Glutamatergic neuron (in vitro differentiated cells): ENCODE measurements around the gene PSMD4. TPM values are rescaled to one million over a fixed set of nuclear protein-coding genes. Genes with fewer than 3 reads are reported as not detected.
A peak's percentile ranks its signal among the peaks of the same experiment; 100 is the strongest.
"Not testable (repeated sequence)": the region's sequence is repeated elsewhere in the genome, so short reads cannot be mapped to it uniquely, and the experiment has no call there.

Experiments used
- DNase-seq: peaks from one replicate; pipeline ENCODE4 v3.0.0; 2022
- H3K27ac Mint-ChIP-seq: one replicate; pipeline ENCODE4 v1.8.0; 2020; ENCODE audit warnings: mild to moderate bottlenecking, mixed read lengths, inconsistent platforms; ENCODE audit not compliant: unreplicated experiment
- H3K27me3 Mint-ChIP-seq: one replicate; pipeline ENCODE4 v1.8.0; 2020; ENCODE audit warnings: mild to moderate bottlenecking, moderate library complexity, mixed read lengths, inconsistent platforms; ENCODE audit not compliant: unreplicated experiment
- H3K36me3 Mint-ChIP-seq: one replicate; pipeline ENCODE4 v1.8.0; 2020; ENCODE audit warnings: mild to moderate bottlenecking, mixed read lengths, inconsistent platforms; ENCODE audit not compliant: unreplicated experiment
- H3K4me1 Mint-ChIP-seq: one replicate; pipeline ENCODE4 v1.8.0; 2020; ENCODE audit warnings: mild to moderate bottlenecking, low read depth, mixed read lengths, inconsistent platforms; ENCODE audit not compliant: unreplicated experiment
- H3K4me3 Mint-ChIP-seq: one replicate; pipeline ENCODE4 v1.8.0; 2020; ENCODE audit warnings: mild to moderate bottlenecking, mixed read lengths, inconsistent platforms; ENCODE audit not compliant: unreplicated experiment
- H3K9me3 Mint-ChIP-seq: one replicate; pipeline ENCODE4 v1.8.0; 2020; ENCODE audit warnings: mild to moderate bottlenecking, moderate library complexity, mixed read lengths, inconsistent platforms; ENCODE audit not compliant: unreplicated experiment
- CTCF ChIP-seq: fragments of 200-600 bp; sonication (generic); IDR thresholded peaks from one replicate; pipeline ENCODE4 v1.5.0; 2021; ENCODE audit not compliant: partially characterized antibody, unreplicated experiment
- total RNA-seq: library from RNA; stranded (reverse); fragmentation: NEBNext Ultra II Directional; extraction: Animal tissue kit (Norgen Biotek cat#: 25700); gene quantifications from one replicate; pipeline ENCODE4 v1.2.1, GENCODE V29; 2021; ENCODE audit not compliant: unreplicated experiment

Gene PSMD4
- total RNA-seq, 1 donor from 2014 or later, result 250 TPM

DNA sequence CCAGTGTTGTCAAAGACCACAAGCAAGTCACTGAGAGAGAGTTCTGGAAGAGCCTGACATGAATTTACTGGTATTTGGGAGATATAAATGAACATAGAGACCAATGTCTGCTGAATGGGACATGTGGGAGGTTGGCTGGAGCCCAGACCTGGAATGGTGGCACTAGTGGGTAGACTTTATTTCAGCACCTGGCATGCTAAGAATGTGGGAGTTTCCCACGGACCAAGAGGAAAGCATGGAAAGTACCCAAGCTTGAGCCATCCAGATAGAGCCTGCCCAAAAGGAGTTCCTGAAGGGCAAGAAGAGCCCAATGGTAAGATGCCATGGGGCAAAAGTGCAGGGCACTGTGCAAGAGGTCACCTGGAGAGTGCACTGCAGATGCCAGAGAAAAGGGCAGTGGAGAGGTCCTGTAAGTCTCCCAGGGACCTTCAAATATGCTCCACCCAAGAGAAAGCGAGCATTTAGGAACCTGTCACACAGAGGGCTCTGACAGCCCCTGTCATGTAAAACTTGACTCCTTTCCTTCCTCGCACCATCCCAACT, 19.5 kb downstream of the PSMD4 start:
- no peak for TF ChIP-seq CTCF
- Mint-ChIP-seq H3K27me3 (peaks cover 9% of the 10 kb centered on the region), H3K4me1 (no peaks in the 10 kb centered on the region), H3K9me3 (no peaks in the 10 kb centered on the region), H3K27ac (peak overlapping the region; percentile 52), H3K4me3 (no peak overlapping the region), H3K36me3 (no peaks in the 10 kb centered on the region)
- DNase-seq, result no peak

DNA sequence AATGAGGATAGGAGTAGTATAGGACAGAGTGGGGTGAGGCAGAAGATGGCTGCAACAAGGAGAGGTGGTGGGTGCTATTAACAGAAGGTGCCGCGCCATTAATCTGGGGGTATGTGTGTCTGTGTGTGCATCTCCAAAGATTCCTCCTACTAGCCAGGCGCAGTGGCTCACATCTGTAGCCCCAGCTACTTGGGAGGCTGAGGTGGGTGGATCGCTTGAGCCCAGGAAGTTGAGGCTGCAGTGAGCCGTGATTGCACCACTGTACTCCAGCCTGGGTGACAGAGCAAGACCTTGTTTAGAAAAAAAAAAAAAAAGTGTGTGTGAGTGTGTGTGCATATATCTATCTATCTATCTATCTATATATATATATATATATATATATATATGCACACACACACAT, 20.8 kb downstream of the PSMD4 start:
- H3K9me3 Mint-ChIP-seq, DNase-seq, H3K36me3 Mint-ChIP-seq, H3K4me1 Mint-ChIP-seq, H3K4me3 Mint-ChIP-seq, H3K27ac Mint-ChIP-seq: not testable (repeated sequence)
- H3K27me3 Mint-ChIP-seq, result peaks cover 11% of the 10 kb centered on the region

DNA sequence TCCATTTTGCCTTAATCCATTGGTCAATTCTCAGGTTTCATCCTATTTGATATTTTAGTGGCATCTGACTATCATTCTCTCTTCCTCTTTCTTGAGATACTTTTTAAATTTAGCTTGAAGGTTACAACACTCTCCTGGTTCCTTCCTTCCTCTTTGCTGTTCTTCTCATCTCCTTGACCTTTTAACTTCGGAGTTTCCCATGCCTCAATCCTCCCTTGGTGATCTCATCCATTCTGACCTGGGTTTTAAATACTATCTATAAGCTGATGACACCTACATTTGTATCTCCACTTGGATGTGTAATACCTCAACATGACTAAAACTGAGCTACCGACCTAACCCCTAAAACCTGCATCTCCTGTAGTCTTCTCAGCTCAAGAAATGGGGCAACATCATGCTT, 22.7 kb downstream of the PSMD4 start:
- Mint-ChIP-seq H3K4me1 (no peaks in the 10 kb centered on the region), H3K9me3 (peaks cover 6% of the 10 kb centered on the region)

DNA sequence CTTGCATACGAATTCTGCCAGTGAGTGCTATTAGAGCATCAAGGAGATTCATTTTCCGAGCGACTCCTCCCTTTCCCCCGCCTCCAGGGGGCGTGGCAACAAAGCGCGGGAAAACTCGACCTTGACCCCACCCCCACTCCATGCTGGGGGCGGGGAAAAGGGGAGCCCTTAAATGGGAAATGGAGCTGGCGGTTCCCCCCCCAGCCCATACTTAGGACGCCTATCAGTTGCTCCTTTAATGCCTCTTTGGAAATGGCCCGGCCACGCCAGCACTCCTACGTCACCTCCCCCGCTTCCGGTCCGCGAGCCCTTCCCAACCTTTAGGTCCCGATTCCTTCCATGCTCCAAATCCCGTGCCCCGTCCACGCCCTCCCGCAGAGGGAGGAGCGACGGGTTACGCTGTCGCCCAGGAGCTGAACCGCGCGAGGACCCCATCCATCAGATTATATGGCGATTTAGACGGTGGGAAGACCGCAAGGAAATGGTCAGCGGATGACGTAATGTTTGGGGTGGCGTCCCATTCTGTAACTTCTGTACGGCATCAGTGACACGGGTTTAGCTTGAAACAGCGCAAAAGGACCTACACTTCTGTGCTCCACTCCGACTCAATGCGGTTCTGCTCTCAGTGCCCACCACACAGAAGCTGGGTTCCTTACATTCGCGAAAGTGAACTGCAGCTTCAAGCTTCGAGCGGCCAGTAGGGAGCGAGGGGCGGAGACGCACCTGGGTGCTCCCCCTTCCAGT, 26.9 kb downstream of the PSMD4 start:
- TF ChIP-seq CTCF, result peak; percentile 44
- Mint-ChIP-seq H3K27me3 (peaks cover 14% of the 10 kb centered on the region), H3K4me1 (peaks cover 15% of the 10 kb centered on the region), H3K4me3 (peak overlapping the region; percentile 97), H3K9me3 (peaks cover 10% of the 10 kb centered on the region), H3K27ac (peak overlapping the region; percentile 96), H3K36me3 (peaks cover 8% of the 10 kb centered on the region)
- peak; percentile 94 for DNase-seq

More for the DNA sequence above, 22.7 kb downstream of the PSMD4 start:
- TF ChIP-seq CTCF, result no peak
- Mint-ChIP-seq H3K4me3 (no peak overlapping the region), H3K36me3 (no peaks in the 10 kb centered on the region), H3K27me3 (peaks cover 13% of the 10 kb centered on the region), H3K27ac (no peak overlapping the region)
- DNase-seq, result no peak

- H3K9me3 Mint-ChIP-seq, result peaks cover 12% of the 10 kb centered on the region
- TF ChIP-seq CTCF, result no peak
- peaks cover 14% of the 10 kb centered on the region for H3K27me3 Mint-ChIP-seq
- peak within 1 kb of the TSS; percentile 97 for H3K4me3 Mint-ChIP-seq
- peak within 1 kb of the TSS; percentile 96 for H3K27ac Mint-ChIP-seq
- peak; percentile 99 for DNase-seq
- H3K36me3 Mint-ChIP-seq, result peaks cover 8% of the 10 kb centered on the region
- H3K4me1 Mint-ChIP-seq, result peaks cover 15% of the 10 kb centered on the region
These were observed 27.7 kb downstream of the PSMD4 start, which contains the start of gene ZNF687 for GRCh38 chr1:151281969-151282882. Gene ZNF687, plus strand, starts transcription at chr1:151282299. Its CDS starts 3,993 bp downstream, at chr1:151286292.
